ENCODE data around the gene IKZF3. TPM values are rescaled to one million over a fixed set of nuclear protein-coding genes. Genes with fewer than 3 reads are reported as not detected.
"Not testable (repeated sequence)": the region's sequence is repeated elsewhere in the genome, so short reads cannot be mapped to it uniquely, and the experiment has no call there.

IKZF3 gene
- polyA plus RNA-seq, 3 donors from 2014 or later, result 3.1 to 77.5 (median 15.7) TPM

- peaks cover 0 to 15% (median 3%) of the 10 kb centered on the region in 3 donors for H3K36me3 Mint-ChIP-seq
- H3K27me3 Mint-ChIP-seq (ENCODE audit: low read depth in 3 of 3), result peaks cover 2 to 6% (median 2%) of the 10 kb centered on the region in 3 donors
- H3K4me3 Mint-ChIP-seq, result no peak overlapping the region
- DNase-seq, result no peak
- peaks cover 0 to 1% (median 0%) of the 10 kb centered on the region in 6 donors for H3K9me3 Mint-ChIP-seq
- peak overlapping the region in 2 of 6 donors; percentile 15 to 18 for H3K27ac Mint-ChIP-seq
- H3K4me1 Mint-ChIP-seq, result peaks cover 20 to 25% of the 10 kb centered on the region in 2 donors
Measured at GRCh38 chr17:39727556-39727955, 136.6 kb downstream of the IKZF3 start.

GRCh38 chr17:39726617-39727016 is 137.5 kb downstream of the IKZF3 start:
- Mint-ChIP-seq H3K36me3 (peaks cover 0 to 15% (median 3%) of the 10 kb centered on the region in 3 donors), H3K27me3 (ENCODE audit: low read depth in 3 of 3) (peaks cover 2 to 4% (median 2%) of the 10 kb centered on the region in 3 donors), H3K27ac (peak overlapping the region in 5 of 6 donors; percentile 18 to 78 (median 64)), H3K9me3 (peaks cover 0 to 1% (median 0%) of the 10 kb centered on the region in 6 donors), H3K4me3 (no peak overlapping the region), H3K4me1 (peaks cover 20 to 25% of the 10 kb centered on the region in 2 donors)
- DNase-seq, result no peak

- Mint-ChIP-seq H3K36me3 (peaks cover 0 to 15% (median 3%) of the 10 kb centered on the region in 3 donors), H3K4me1 (peaks cover 20 to 22% of the 10 kb centered on the region in 2 donors), H3K27ac (peak overlapping the region; percentile 13 to 78 (median 51))
- not testable (repeated sequence) for DNase-seq; H3K4me3 Mint-ChIP-seq; H3K9me3 Mint-ChIP-seq; H3K27me3 Mint-ChIP-seq (ENCODE audit: low read depth in 3 of 3)
Measured at GRCh38 chr17:39725923-39726322, 138.2 kb downstream of the IKZF3 start.

- Mint-ChIP-seq H3K27me3 (ENCODE audit: low read depth in 3 of 3) (no peaks in the 10 kb centered on the region), H3K4me3 (no peak overlapping the region), H3K4me1 (peaks cover 17 to 19% of the 10 kb centered on the region in 2 donors), H3K9me3 (no peaks in the 10 kb centered on the region), H3K36me3 (peaks cover 0 to 15% (median 3%) of the 10 kb centered on the region in 3 donors), H3K27ac (peak overlapping the region in 1 of 6 donors; percentile 17)
- no peak for DNase-seq
Measured at GRCh38 chr17:39724731-39725130, 139.4 kb downstream of the IKZF3 start.

- H3K4me3 Mint-ChIP-seq, result no peak overlapping the region
- peaks cover 0 to 17% (median 5%) of the 10 kb centered on the region in 3 donors for H3K36me3 Mint-ChIP-seq
- no peaks in the 10 kb centered on the region for H3K27me3 Mint-ChIP-seq (ENCODE audit: low read depth in 3 of 3)
- peak overlapping the region in 1 of 6 donors; percentile 68 for H3K27ac Mint-ChIP-seq
- no peaks in the 10 kb centered on the region for H3K9me3 Mint-ChIP-seq
- peaks cover 2 to 6% of the 10 kb centered on the region in 2 donors for H3K4me1 Mint-ChIP-seq
- no peak for DNase-seq
Measured at GRCh38 chr17:39722965-39723848, 140.9 kb downstream of the IKZF3 start.

GRCh38 chr17:39722104-39722503 is 142.0 kb downstream of the IKZF3 start:
- no peak overlapping the region for H3K4me3 Mint-ChIP-seq
- H3K9me3 Mint-ChIP-seq, result no peaks in the 10 kb centered on the region
- H3K27ac Mint-ChIP-seq, result no peak overlapping the region
- H3K27me3 Mint-ChIP-seq (ENCODE audit: low read depth in 3 of 3), result no peaks in the 10 kb centered on the region
- peaks cover 0 to 26% (median 9%) of the 10 kb centered on the region in 3 donors for H3K36me3 Mint-ChIP-seq
- H3K4me1 Mint-ChIP-seq, result peaks cover 0 to 2% of the 10 kb centered on the region in 2 donors
- DNase-seq, result no peak

GRCh38 chr17:39719563-39720355 is 144.4 kb downstream of the IKZF3 start:
- H3K9me3 Mint-ChIP-seq, result no peaks in the 10 kb centered on the region
- no peak overlapping the region for H3K4me3 Mint-ChIP-seq
- peak overlapping the region in 4 of 6 donors; percentile 2 to 69 (median 29) for H3K27ac Mint-ChIP-seq
- H3K4me1 Mint-ChIP-seq, result no peaks in the 10 kb centered on the region
- no peaks in the 10 kb centered on the region for H3K27me3 Mint-ChIP-seq (ENCODE audit: low read depth in 3 of 3)
- peaks cover 0 to 20% (median 9%) of the 10 kb centered on the region in 3 donors for H3K36me3 Mint-ChIP-seq
- no peak for DNase-seq

- Mint-ChIP-seq H3K36me3 (peaks cover 2 to 17% (median 9%) of the 10 kb centered on the region in 3 donors), H3K4me1 (peaks cover 2 to 3% of the 10 kb centered on the region in 2 donors), H3K4me3 (no peak overlapping the region), H3K27me3 (ENCODE audit: low read depth in 3 of 3) (peaks cover 0 to 2% (median 0%) of the 10 kb centered on the region in 3 donors), H3K9me3 (no peaks in the 10 kb centered on the region), H3K27ac (peak overlapping the region in 1 of 6 donors; percentile 62)
- DNase-seq, result no peak
Measured at GRCh38 chr17:39717660-39718059, 146.5 kb downstream of the IKZF3 start.

GRCh38 chr17:39716879-39717536 is 147.1 kb downstream of the IKZF3 start:
- H3K36me3 Mint-ChIP-seq, result peaks cover 7 to 23% (median 9%) of the 10 kb centered on the region in 3 donors
- DNase-seq, result no peak
- peaks cover 7 to 9% of the 10 kb centered on the region in 2 donors for H3K4me1 Mint-ChIP-seq
- H3K27ac Mint-ChIP-seq, result peak overlapping the region in 2 of 6 donors; percentile 53 to 62
- H3K9me3 Mint-ChIP-seq, result no peaks in the 10 kb centered on the region
- peaks cover 0 to 2% (median 0%) of the 10 kb centered on the region in 3 donors for H3K27me3 Mint-ChIP-seq (ENCODE audit: low read depth in 3 of 3)
- no peak overlapping the region for H3K4me3 Mint-ChIP-seq

GRCh38 chr17:39716073-39716818 is 147.9 kb downstream of the IKZF3 start:
- H3K4me3 Mint-ChIP-seq, result no peak overlapping the region
- peaks cover 0 to 2% (median 0%) of the 10 kb centered on the region in 3 donors for H3K27me3 Mint-ChIP-seq (ENCODE audit: low read depth in 3 of 3)
- no peak overlapping the region for H3K27ac Mint-ChIP-seq
- peaks cover 15 to 17% of the 10 kb centered on the region in 2 donors for H3K4me1 Mint-ChIP-seq
- no peaks in the 10 kb centered on the region for H3K9me3 Mint-ChIP-seq
- no peak for DNase-seq
- peaks cover 7 to 23% (median 9%) of the 10 kb centered on the region in 3 donors for H3K36me3 Mint-ChIP-seq

- no peak for DNase-seq
- peaks cover 20 to 24% of the 10 kb centered on the region in 2 donors for H3K4me1 Mint-ChIP-seq
- H3K9me3 Mint-ChIP-seq, result no peaks in the 10 kb centered on the region
- H3K4me3 Mint-ChIP-seq, result no peak overlapping the region
- peaks cover 0 to 2% (median 0%) of the 10 kb centered on the region in 3 donors for H3K27me3 Mint-ChIP-seq (ENCODE audit: low read depth in 3 of 3)
- H3K27ac Mint-ChIP-seq, result peak overlapping the region in 1 of 6 donors; percentile 40
- H3K36me3 Mint-ChIP-seq, result peaks cover 7 to 23% (median 9%) of the 10 kb centered on the region in 3 donors
Measured at GRCh38 chr17:39715375-39716072, 148.6 kb downstream of the IKZF3 start.

- Mint-ChIP-seq H3K36me3 (peaks cover 7 to 23% (median 9%) of the 10 kb centered on the region in 3 donors), H3K4me1 (peaks cover 33 to 37% of the 10 kb centered on the region in 2 donors), H3K4me3 (no peak overlapping the region), H3K9me3 (no peaks in the 10 kb centered on the region), H3K27ac (peak overlapping the region in 2 of 6 donors; percentile 26 to 40), H3K27me3 (ENCODE audit: low read depth in 3 of 3) (peaks cover 0 to 2% (median 0%) of the 10 kb centered on the region in 3 donors)
- DNase-seq, result no peak
Measured at GRCh38 chr17:39714234-39714633, 149.9 kb downstream of the IKZF3 start.

Measured in immature natural killer cell (primary cell).